ENCODE results near the gene GRIA4.
"Not testable (repeated sequence)": the region's sequence is repeated elsewhere in the genome, so short reads cannot be mapped to it uniquely, and the experiment has no call there.

DNA sequence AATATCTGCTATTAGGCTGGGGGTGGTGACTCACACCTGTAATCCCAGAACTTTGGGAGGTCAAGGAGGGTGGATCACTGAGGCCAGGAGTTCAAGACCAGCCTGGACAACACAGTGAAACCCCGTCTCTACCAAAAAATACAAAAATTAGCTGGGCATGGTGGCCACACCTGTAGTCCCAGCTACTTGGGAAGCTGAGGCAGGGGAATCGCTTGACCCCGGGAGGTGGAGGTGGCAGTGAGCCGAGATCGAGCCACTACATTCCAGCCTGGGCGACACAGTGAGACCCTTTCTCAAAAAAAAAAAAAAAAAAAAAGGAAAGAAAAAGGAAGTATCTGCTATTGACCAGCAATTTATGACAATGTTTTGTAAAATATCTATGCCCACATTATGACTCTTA, 176.0 kb downstream of the GRIA4 start:
- TF ChIP-seq ZNF513 (tag by site-specific recombination; IDR thresholded peaks at IDR 0.05); ZNF416 (tag by site-specific recombination; IDR thresholded peaks at IDR 0.05); ATF2 (tag by site-specific recombination; IDR thresholded peaks at IDR 0.05; ENCODE audit: low read depth); YY1 (tag by site-specific recombination; IDR thresholded peaks at IDR 0.05); ZNF426 (tag by site-specific recombination; IDR thresholded peaks at IDR 0.05); ZNF239 (tag by site-specific recombination; IDR thresholded peaks at IDR 0.05): not testable (repeated sequence)
- TF ChIP-seq, protein P1, sequence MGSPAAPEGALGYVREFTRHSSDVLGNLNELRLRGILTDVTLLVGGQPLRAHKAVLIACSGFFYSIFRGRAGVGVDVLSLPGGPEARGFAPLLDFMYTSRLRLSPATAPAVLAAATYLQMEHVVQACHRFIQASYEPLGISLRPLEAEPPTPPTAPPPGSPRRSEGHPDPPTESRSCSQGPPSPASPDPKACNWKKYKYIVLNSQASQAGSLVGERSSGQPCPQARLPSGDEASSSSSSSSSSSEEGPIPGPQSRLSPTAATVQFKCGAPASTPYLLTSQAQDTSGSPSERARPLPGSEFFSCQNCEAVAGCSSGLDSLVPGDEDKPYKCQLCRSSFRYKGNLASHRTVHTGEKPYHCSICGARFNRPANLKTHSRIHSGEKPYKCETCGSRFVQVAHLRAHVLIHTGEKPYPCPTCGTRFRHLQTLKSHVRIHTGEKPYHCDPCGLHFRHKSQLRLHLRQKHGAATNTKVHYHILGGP (tag by site-specific recombination; IDR thresholded peaks at IDR 0.05) = not testable (repeated sequence)
- TF ChIP-seq, protein P2, sequence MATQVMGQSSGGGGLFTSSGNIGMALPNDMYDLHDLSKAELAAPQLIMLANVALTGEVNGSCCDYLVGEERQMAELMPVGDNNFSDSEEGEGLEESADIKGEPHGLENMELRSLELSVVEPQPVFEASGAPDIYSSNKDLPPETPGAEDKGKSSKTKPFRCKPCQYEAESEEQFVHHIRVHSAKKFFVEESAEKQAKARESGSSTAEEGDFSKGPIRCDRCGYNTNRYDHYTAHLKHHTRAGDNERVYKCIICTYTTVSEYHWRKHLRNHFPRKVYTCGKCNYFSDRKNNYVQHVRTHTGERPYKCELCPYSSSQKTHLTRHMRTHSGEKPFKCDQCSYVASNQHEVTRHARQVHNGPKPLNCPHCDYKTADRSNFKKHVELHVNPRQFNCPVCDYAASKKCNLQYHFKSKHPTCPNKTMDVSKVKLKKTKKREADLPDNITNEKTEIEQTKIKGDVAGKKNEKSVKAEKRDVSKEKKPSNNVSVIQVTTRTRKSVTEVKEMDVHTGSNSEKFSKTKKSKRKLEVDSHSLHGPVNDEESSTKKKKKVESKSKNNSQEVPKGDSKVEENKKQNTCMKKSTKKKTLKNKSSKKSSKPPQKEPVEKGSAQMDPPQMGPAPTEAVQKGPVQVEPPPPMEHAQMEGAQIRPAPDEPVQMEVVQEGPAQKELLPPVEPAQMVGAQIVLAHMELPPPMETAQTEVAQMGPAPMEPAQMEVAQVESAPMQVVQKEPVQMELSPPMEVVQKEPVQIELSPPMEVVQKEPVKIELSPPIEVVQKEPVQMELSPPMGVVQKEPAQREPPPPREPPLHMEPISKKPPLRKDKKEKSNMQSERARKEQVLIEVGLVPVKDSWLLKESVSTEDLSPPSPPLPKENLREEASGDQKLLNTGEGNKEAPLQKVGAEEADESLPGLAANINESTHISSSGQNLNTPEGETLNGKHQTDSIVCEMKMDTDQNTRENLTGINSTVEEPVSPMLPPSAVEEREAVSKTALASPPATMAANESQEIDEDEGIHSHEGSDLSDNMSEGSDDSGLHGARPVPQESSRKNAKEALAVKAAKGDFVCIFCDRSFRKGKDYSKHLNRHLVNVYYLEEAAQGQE (tag by site-specific recombination; IDR thresholded peaks at IDR 0.05) = not testable (repeated sequence)
- TF ChIP-seq, protein P3, sequence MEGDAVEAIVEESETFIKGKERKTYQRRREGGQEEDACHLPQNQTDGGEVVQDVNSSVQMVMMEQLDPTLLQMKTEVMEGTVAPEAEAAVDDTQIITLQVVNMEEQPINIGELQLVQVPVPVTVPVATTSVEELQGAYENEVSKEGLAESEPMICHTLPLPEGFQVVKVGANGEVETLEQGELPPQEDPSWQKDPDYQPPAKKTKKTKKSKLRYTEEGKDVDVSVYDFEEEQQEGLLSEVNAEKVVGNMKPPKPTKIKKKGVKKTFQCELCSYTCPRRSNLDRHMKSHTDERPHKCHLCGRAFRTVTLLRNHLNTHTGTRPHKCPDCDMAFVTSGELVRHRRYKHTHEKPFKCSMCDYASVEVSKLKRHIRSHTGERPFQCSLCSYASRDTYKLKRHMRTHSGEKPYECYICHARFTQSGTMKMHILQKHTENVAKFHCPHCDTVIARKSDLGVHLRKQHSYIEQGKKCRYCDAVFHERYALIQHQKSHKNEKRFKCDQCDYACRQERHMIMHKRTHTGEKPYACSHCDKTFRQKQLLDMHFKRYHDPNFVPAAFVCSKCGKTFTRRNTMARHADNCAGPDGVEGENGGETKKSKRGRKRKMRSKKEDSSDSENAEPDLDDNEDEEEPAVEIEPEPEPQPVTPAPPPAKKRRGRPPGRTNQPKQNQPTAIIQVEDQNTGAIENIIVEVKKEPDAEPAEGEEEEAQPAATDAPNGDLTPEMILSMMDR (tag by site-specific recombination; IDR thresholded peaks at IDR 0.05) = not testable (repeated sequence)

Measured in HEK293 (cell line).